Umbilical cord (tissue), 2 donors: ENCODE data around the gene DPAGT1. TPM values are rescaled to one million over a fixed set of nuclear protein-coding genes. Genes with fewer than 3 reads are reported as not detected.
"Not testable (repeated sequence)": the region's sequence is repeated elsewhere in the genome, so short reads cannot be mapped to it uniquely, and the experiment has no call there.

ENCODE experiments used
- DNase-seq: peaks from one replicate; pipeline ENCODE4 v3.0.0-alpha.2; 2015; ENCODE audit warnings: low spot score
- total RNA-seq: library from RNA; depleted of rRNA; stranded (reverse); fragments of >200 nt; gene quantifications from one replicate; pipeline ENCODE4 v1.2.3, GENCODE V29; 2014; ENCODE audit warnings: low replicate concordance; ENCODE audit not compliant: insufficient read depth

Gene DPAGT1
- 29.9 TPM for total RNA-seq

GRCh38 chr11:119101759-119102423 lies at the start of gene DPAGT1:
TSS of gene DPAGT1 (minus strand) at chr11:119101853. CDS start at chr11:119101655, 198 bp downstream.
- peak; percentile 99 for DNase-seq

GRCh38 chr11:119149786-119150275 lies 48.2 kb upstream of the DPAGT1 start:
- no peak for DNase-seq

GRCh38 chr11:119149018-119149785 lies 47.5 kb upstream of the DPAGT1 start, which contains the start of gene ABCG4:
TSS of gene ABCG4 (plus strand) at chr11:119149052. CDS start at chr11:119149966, 914 bp downstream.
- DNase-seq, result no peak

GRCh38 chr11:119148720-119149017 lies 47.0 kb upstream of the DPAGT1 start:
- no peak for DNase-seq

GRCh38 chr11:119147604-119148333 lies 46.1 kb upstream of the DPAGT1 start:
- DNase-seq, result no peak

GRCh38 chr11:119145551-119145950 lies 43.9 kb upstream of the DPAGT1 start:
- peak; percentile 65 for DNase-seq

GRCh38 chr11:119144825-119145486 lies 43.3 kb upstream of the DPAGT1 start:
- DNase-seq, result peak; percentile 81

- DNase-seq, result not testable (repeated sequence)
Measured at GRCh38 chr11:119139276-119139675, 37.6 kb upstream of the DPAGT1 start.

GRCh38 chr11:119134389-119134978 lies 32.8 kb upstream of the DPAGT1 start:
- no peak for DNase-seq

- no peak for DNase-seq
Measured at GRCh38 chr11:119130662-119131061, 29.0 kb upstream of the DPAGT1 start.

GRCh38 chr11:119126675-119127268 lies 25.1 kb upstream of the DPAGT1 start:
- peak; percentile 38 for DNase-seq

- no peak for DNase-seq
Measured at GRCh38 chr11:119125821-119126220, 24.2 kb upstream of the DPAGT1 start.

- DNase-seq, result no peak
Measured at GRCh38 chr11:119121811-119122124, 20.1 kb upstream of the DPAGT1 start.

GRCh38 chr11:119121008-119121810 lies 19.6 kb upstream of the DPAGT1 start, which contains the start of gene HINFP:
TSS of gene HINFP (plus strand) at chr11:119121580. CDS start at chr11:119126945, 5,365 bp downstream.
- peak; percentile 100 for DNase-seq

- DNase-seq, result no peak
Measured at GRCh38 chr11:119120639-119121007, 19.0 kb upstream of the DPAGT1 start.

GRCh38 chr11:119118946-119119345 lies 17.3 kb upstream of the DPAGT1 start:
- no peak for DNase-seq

- no peak for DNase-seq
Measured at GRCh38 chr11:119118227-119118626, 16.6 kb upstream of the DPAGT1 start.

GRCh38 chr11:119117004-119117706 lies 15.5 kb upstream of the DPAGT1 start:
- DNase-seq, result no peak

- no peak for DNase-seq
Measured at GRCh38 chr11:119116601-119117000, 14.9 kb upstream of the DPAGT1 start.

GRCh38 chr11:119116235-119116594 lies 14.6 kb upstream of the DPAGT1 start:
- DNase-seq, result no peak
